Suprapubic skin (tissue), 4 donors: Measurements from ENCODE around the gene CDH8. TPM values are rescaled to one million over a fixed set of nuclear protein-coding genes. Genes with fewer than 3 reads are reported as not detected.

Source experiments
- DNase-seq, 2 donors: peaks; one replicate each; pipeline ENCODE4 v3.0.0-alpha.2; 2019; ENCODE audit warnings: low spot score in 2 of 2
- H3K27ac ChIP-seq: fragments of 200-600 bp; sonication (generic); one replicate; pipeline ENCODE4 v1.5.1; 2019
- H3K27me3 ChIP-seq: fragments of 200-600 bp; sonication (generic); one replicate; pipeline ENCODE4 v1.5.1; 2019
- H3K36me3 ChIP-seq: fragments of 200-600 bp; sonication (generic); one replicate; pipeline ENCODE4 v1.5.1; 2019
- H3K4me1 ChIP-seq: fragments of 200-600 bp; sonication (generic); one replicate; pipeline ENCODE4 v1.5.1; 2019
- H3K4me3 ChIP-seq: fragments of 200-600 bp; sonication (generic); one replicate; pipeline ENCODE4 v1.5.1; 2019; ENCODE audit warnings: mild to moderate bottlenecking
- H3K9me3 ChIP-seq: fragments of 200-600 bp; sonication (generic); one replicate; pipeline ENCODE4 v1.5.1; 2019
- CTCF ChIP-seq, 2 donors: fragments of 200-600 bp in 1 of 2; fragments of 450-650 bp in 1 of 2; sonication (generic) in 1 of 2; IDR thresholded peaks; one replicate each; pipeline ENCODE4 v1.5.1; 2016 to 2019; ENCODE audit warnings: antibody characterized with exemption in 2 of 2, mild to moderate bottlenecking in 1 of 2, moderate library complexity in 1 of 2
- EP300 ChIP-seq: sonication (generic); formaldehyde crosslinking; IDR thresholded peaks from one replicate; pipeline ENCODE4 v1.6.1; 2017; ENCODE audit warnings: antibody characterized with exemption
- POLR2A ChIP-seq, 2 donors: fragments of 450-650 bp; IDR thresholded peaks; one replicate each; pipeline ENCODE4 v1.6.1; 2017; ENCODE audit warnings: antibody characterized with exemption in 2 of 2, mild to moderate bottlenecking in 2 of 2, moderate library complexity in 2 of 2
- POLR2AphosphoS5 ChIP-seq, 3 donors: sonication (generic); formaldehyde crosslinking; IDR thresholded peaks; one replicate each; pipeline ENCODE4 v1.6.1; 2017; ENCODE audit warnings: antibody characterized with exemption in 3 of 3
- WGBS: methylation state at CpG from one replicate; pipeline ENCODE4 v1.1.5; 2018; 5-methylcytosine and 5-hydroxymethylcytosine counted together
- total RNA-seq, 4 donors: library from RNA; depleted of rRNA; stranded (reverse); fragments of >200 nt; gene quantifications; one replicate each; pipeline ENCODE4 v1.1.0, GENCODE V29; 2016

CDH8 gene
- total RNA-seq, 4 donors from 2014 or later = 0.42 to 5.8 (median 2.2) TPM; not detected in 1

DNA sequence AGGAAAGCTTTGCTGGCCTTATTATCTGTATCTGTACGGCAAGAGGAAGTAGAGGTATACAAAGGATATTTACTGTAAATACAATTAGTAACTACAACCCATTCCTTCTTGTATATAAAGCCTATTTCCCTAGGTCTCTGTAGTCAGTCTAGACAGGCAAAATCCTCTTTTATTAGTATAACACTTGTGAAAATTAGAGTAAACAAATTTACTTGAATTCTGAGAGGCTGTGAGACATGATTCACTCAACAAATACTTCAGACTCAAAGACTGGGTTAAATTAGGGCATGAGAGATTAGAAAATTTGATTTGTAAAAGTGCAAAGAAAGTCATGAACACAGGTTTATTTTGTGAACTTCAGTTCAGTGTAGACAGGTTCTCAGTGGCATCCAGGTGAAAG, 30.9 kb upstream of the CDH8 start:
- Histone ChIP-seq H3K27me3 (no peaks in the 10 kb centered on the region), H3K27ac (no peak overlapping the region), H3K9me3 (no peaks in the 10 kb centered on the region), H3K4me3 (no peak overlapping the region), H3K36me3 (no peaks in the 10 kb centered on the region), H3K4me1 (no peaks in the 10 kb centered on the region)
- no peak for DNase-seq
- 54% methylated on average over 1 of the region's 1 CpG for WGBS
- no peak for TF ChIP-seq POLR2A (IDR thresholded peaks at IDR 0.05)
- no peak for TF ChIP-seq EP300
- no peak for TF ChIP-seq CTCF (IDR thresholded peaks at IDR 0.05)
- no peak for TF ChIP-seq POLR2AphosphoS5 (IDR thresholded peaks at IDR 0.05)

GRCh38 chr16:62066747-62067146, 30.5 kb upstream of the CDH8 start:
- H3K4me1 ChIP-seq = no peaks in the 10 kb centered on the region
- no peaks in the 10 kb centered on the region for H3K27me3 ChIP-seq
- H3K36me3 ChIP-seq = no peaks in the 10 kb centered on the region
- H3K27ac ChIP-seq = no peak overlapping the region
- no peak for DNase-seq
- 69% methylated on average over 5 of the region's 5 CpGs for WGBS
- no peaks in the 10 kb centered on the region for H3K9me3 ChIP-seq
- TF ChIP-seq POLR2AphosphoS5 (IDR thresholded peaks at IDR 0.05) = no peak
- TF ChIP-seq EP300 = no peak
- no peak for TF ChIP-seq POLR2A (IDR thresholded peaks at IDR 0.05)
- no peak for TF ChIP-seq CTCF (IDR thresholded peaks at IDR 0.05)
- H3K4me3 ChIP-seq = no peak overlapping the region

DNA sequence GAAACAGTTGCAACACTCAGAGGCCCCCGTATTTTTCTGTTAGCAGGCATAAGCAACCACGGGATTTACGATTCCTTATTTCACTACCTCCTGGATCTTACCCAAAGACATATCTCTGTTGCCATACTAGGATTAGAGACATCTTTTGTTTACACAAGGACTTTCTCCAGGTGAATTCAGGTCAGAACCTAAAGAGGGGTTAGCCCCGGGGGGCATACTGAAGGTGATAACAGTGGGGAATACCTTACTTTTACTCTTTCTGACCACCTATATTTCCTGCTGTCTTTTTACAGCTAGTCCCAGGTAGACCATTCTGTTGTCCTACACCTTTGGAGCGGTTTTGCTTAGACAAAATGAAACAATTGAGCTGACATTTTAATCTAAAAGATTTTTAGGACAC, 27.9 kb upstream of the CDH8 start:
- Histone ChIP-seq H3K36me3 (no peaks in the 10 kb centered on the region), H3K4me1 (no peaks in the 10 kb centered on the region), H3K27me3 (no peaks in the 10 kb centered on the region), H3K27ac (no peak overlapping the region), H3K9me3 (no peaks in the 10 kb centered on the region), H3K4me3 (no peak overlapping the region)
- no peak for DNase-seq
- 51% methylated on average over 5 of the region's 5 CpGs for WGBS
- TF ChIP-seq EP300 (no peak), CTCF (IDR thresholded peaks at IDR 0.05) (no peak)

GRCh38 chr16:62060089-62060488, 23.9 kb upstream of the CDH8 start:
- TF ChIP-seq POLR2AphosphoS5 (IDR thresholded peaks at IDR 0.05) (no peak), POLR2A (IDR thresholded peaks at IDR 0.05) (no peak), CTCF (IDR thresholded peaks at IDR 0.05) (no peak), EP300 (no peak)
- Histone ChIP-seq H3K9me3 (no peaks in the 10 kb centered on the region), H3K4me1 (no peaks in the 10 kb centered on the region), H3K27me3 (no peaks in the 10 kb centered on the region), H3K27ac (no peak overlapping the region), H3K36me3 (no peaks in the 10 kb centered on the region), H3K4me3 (no peak overlapping the region)
- 64% methylated on average over 3 of the region's 3 CpGs for WGBS
- no peak for DNase-seq

- no peaks in the 10 kb centered on the region for H3K27me3 ChIP-seq
- H3K36me3 ChIP-seq = no peaks in the 10 kb centered on the region
- DNase-seq = no peak
- no peaks in the 10 kb centered on the region for H3K9me3 ChIP-seq
- TF ChIP-seq EP300 = no peak
- no peak for TF ChIP-seq CTCF (IDR thresholded peaks at IDR 0.05)
- TF ChIP-seq POLR2AphosphoS5 (IDR thresholded peaks at IDR 0.05) = no peak
- TF ChIP-seq POLR2A (IDR thresholded peaks at IDR 0.05) = no peak
- H3K4me3 ChIP-seq = no peak overlapping the region
- no peak overlapping the region for H3K27ac ChIP-seq
- no peaks in the 10 kb centered on the region for H3K4me1 ChIP-seq
Observed at GRCh38 chr16:62059527-62059926, 23.3 kb upstream of the CDH8 start.
